ENCODE data around the gene MPZL3. TPM values are rescaled to one million over a fixed set of nuclear protein-coding genes. Genes with fewer than 3 reads are reported as not detected.
A peak's percentile ranks its signal among the peaks of the same experiment; 100 is the strongest.
"Not testable (repeated sequence)": the region's sequence is repeated elsewhere in the genome, so short reads cannot be mapped to it uniquely, and the experiment has no call there.

The MPZL3 gene
- total RNA-seq, 1 experiment from 2014 or later = not detected

GRCh38 chr11:118212781-118213191 lies 39.4 kb downstream of the MPZL3 start:
- no peak for DNase-seq (ENCODE audit: low read depth)

- DNase-seq (ENCODE audit: low read depth) = no peak
Observed at GRCh38 chr11:118212131-118212725, 39.9 kb downstream of the MPZL3 start.

GRCh38 chr11:118211006-118211405 lies 41.2 kb downstream of the MPZL3 start:
- peak; percentile 24 for DNase-seq (ENCODE audit: low read depth)

- DNase-seq (ENCODE audit: low read depth) = no peak
Observed at GRCh38 chr11:118210323-118210722, 41.8 kb downstream of the MPZL3 start.

- no peak for DNase-seq (ENCODE audit: low read depth)
Observed at GRCh38 chr11:118209033-118209432, 43.1 kb downstream of the MPZL3 start.

GRCh38 chr11:118207079-118207478 lies 45.1 kb downstream of the MPZL3 start:
- no peak for DNase-seq (ENCODE audit: low read depth)

GRCh38 chr11:118206391-118207031 lies 45.7 kb downstream of the MPZL3 start:
- DNase-seq (ENCODE audit: low read depth) = no peak

GRCh38 chr11:118205606-118206378 lies 46.4 kb downstream of the MPZL3 start:
- no peak for DNase-seq (ENCODE audit: low read depth)

- no peak for DNase-seq (ENCODE audit: low read depth)
Observed at GRCh38 chr11:118202599-118203422, 49.4 kb downstream of the MPZL3 start.

- DNase-seq (ENCODE audit: low read depth) = no peak
Observed at GRCh38 chr11:118201966-118202365, 50.2 kb downstream of the MPZL3 start.

- DNase-seq (ENCODE audit: low read depth) = no peak
Observed at GRCh38 chr11:118200901-118201680, 51.1 kb downstream of the MPZL3 start.

- DNase-seq (ENCODE audit: low read depth) = no peak
Observed at GRCh38 chr11:118200497-118200896, 51.7 kb downstream of the MPZL3 start.

- DNase-seq (ENCODE audit: low read depth) = no peak
Observed at GRCh38 chr11:118199135-118199534, 53.0 kb downstream of the MPZL3 start.

GRCh38 chr11:118198370-118198769 lies 53.8 kb downstream of the MPZL3 start:
- peak; percentile 29 for DNase-seq (ENCODE audit: low read depth)

GRCh38 chr11:118194835-118195627 lies 57.1 kb downstream of the MPZL3 start:
- DNase-seq (ENCODE audit: low read depth) = peak; percentile 13

GRCh38 chr11:118193910-118194566 lies 58.1 kb downstream of the MPZL3 start:
- no peak for DNase-seq (ENCODE audit: low read depth)

- not testable (repeated sequence) for DNase-seq (ENCODE audit: low read depth)
Observed at GRCh38 chr11:118192817-118193216, 59.3 kb downstream of the MPZL3 start.

GRCh38 chr11:118190942-118191506 lies 61.1 kb downstream of the MPZL3 start:
- DNase-seq (ENCODE audit: low read depth) = not testable (repeated sequence)

Data from LHCN-M2 (cell line).